Measurements from ENCODE around the gene ZBTB2.
"Not testable (repeated sequence)": the region's sequence is repeated elsewhere in the genome, so short reads cannot be mapped to it uniquely, and the experiment has no call there.

The ZBTB2 gene

DNA sequence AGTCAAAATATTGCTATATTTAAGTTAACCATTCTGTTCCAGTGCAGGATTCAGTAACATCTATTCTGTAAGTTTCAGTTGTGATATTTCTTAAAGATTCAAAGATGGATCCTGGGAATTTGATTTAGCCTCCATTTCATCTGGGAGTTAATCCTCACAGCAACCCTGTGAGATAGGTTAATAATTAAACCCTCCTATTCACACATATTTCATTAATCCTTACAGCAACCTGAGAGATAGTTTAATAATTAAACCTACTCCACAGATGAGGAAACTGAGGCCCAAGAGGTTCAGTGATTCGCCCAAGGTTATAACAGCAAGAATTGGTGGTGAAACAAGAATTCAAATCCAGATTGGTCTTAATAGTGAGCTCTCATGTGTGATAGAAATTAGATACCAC is 10.9 kb upstream of the ZBTB2 start:
- DNase-seq (ENCODE audit: insufficient read length, low spot score) = no peak
- FAIRE-seq = no peak

DNA sequence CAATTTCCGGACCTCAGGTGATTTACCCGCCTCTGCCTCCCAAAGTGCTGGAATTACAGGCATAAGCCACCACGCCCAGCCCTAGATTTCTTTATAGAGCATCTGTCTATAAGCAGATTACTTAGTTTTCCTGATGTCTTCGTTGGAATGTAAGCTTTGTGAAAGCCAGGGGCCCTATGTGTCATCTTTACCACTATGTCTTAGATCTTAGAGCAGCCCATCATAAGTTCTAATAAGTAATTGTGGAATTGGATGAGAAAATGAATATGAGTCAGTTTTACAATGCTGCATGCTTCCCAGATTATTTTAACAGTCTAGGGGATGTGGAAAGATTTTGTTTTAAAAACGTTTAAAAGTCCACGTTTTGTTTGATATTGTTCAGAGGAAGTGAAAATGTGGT is 9.1 kb upstream of the ZBTB2 start:
- no peak for DNase-seq (ENCODE audit: insufficient read length, low spot score)
- FAIRE-seq = no peak

DNA sequence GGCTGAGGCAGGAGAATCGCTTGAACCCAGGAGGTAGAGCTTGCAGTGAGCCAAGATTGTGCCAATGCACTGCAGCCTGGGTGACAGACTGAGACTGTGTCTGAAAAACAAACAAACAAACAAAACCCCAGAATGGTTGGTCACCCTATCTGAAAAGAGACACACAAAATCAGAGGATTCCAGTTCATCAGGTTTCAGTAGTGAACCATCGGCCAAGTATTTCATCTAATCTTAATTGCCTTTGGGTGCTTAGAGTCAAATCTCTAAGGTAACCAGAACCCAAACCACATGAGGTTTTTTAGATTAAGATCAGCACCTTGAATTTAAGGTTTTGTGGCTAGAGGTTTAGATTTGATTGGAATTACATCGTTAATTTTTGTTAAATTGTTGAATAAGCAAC is 8.3 kb upstream of the ZBTB2 start:
- FAIRE-seq = no peak

DNA sequence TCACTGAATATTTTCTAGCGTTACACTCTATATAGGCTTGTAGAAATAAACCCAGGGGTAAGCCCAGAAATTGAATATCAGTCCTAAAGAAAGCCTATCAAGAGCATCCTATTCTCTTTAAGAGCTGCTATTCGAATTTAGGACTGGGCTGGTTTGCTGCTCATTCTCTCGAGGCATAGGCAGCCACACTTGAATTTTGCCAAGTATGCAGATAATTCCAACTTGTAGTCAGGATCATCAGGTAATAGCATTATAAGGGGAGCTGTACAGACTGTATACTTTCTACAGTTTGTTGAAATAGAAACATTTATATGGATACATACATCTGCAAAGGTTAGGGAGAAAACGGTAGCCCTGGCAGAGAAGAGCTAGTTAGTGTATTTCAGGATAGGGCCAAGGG is 2.1 kb upstream of the ZBTB2 start:
- DNase-seq (ENCODE audit: insufficient read length, low spot score) (no peak), FAIRE-seq (no peak)

More for the DNA sequence above, 8.3 kb upstream of the ZBTB2 start:
- DNase-seq (ENCODE audit: insufficient read length, low spot score) = no peak

DNA sequence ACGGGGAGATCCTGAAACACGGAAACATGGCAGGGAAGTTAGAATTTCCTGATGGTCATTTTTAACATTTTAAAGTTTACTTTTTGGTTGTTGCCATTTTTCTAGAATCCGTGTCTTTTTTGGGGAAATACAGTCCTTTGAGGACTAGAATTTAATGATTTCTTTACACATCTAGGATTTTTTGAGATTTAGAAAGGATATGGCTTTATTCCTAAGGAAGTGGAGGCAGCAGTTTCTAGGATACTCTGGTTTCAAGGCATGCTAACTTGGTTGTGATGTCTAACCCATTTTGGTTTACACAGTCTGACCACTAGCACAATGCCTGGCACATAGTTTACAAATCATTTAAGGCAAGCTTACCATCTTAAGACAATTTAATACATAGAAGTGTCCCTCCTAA is 1.1 kb upstream of the ZBTB2 start:
- FAIRE-seq (no peak), DNase-seq (ENCODE audit: insufficient read length, low spot score) (no peak)

DNA sequence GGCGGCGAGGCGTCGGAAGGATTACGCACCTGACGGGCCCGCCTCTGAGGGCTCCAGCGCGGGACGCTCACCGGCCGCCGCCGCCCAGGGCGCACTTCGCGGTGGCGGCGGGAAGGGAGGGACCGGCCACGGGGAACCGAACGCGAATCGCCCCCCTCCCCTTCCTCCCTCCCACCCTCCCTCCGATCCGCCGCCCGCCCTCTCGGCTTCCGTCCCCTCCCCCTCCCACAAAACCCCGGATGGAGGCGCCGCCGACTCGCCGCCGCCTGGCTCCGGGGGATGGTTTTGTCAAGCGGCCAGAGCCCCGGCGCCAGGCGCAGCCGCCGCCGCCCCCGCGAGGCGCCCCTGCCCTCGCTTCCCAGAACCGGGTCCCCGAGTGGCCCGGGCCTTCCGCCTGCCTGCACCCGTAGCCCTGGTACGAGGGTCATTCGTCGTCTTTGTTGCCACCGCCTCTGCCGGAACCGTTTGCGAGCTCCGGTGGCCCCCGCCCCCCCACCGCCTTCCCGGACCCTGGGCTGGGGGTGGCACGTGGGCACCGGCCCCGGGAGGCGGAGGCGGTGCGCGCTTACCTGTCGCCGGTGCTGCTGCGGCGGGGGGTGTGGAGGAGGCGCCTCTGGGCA is 398 bp downstream of the ZBTB2 start:
- FAIRE-seq (no peak), DNase-seq (ENCODE audit: insufficient read length, low spot score) (peak; percentile 26)

DNA sequence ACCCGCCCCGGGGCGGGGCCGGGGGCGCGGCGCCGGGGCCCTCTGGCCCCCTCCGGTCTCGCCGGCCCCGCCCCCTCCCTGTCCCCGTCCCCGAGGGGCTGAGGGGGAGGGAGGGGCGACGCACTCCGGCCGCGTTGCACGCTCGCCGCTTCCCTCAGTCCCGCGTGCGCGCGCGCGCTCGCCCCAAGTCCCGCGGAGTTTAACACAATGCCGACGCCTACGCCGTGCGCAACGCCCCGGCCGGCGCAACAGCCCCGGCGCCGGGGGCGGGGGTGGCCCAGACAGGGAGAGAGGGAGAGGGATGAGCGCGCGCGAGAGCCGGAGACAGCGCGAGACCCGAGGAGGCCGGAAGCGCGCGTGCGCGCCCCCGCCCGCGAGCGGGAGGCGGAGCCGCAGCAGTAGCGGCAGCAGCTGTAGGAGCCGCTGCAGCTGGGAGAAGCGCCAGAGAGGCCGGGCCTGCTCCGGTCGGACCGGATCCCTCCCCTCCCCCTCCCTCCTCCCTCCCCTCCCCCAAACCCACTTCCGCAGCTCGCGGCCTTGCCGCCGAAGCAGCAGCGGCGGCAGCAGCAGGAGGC is 996 bp downstream of the ZBTB2 start:
- FAIRE-seq = peak; percentile 80

DNA sequence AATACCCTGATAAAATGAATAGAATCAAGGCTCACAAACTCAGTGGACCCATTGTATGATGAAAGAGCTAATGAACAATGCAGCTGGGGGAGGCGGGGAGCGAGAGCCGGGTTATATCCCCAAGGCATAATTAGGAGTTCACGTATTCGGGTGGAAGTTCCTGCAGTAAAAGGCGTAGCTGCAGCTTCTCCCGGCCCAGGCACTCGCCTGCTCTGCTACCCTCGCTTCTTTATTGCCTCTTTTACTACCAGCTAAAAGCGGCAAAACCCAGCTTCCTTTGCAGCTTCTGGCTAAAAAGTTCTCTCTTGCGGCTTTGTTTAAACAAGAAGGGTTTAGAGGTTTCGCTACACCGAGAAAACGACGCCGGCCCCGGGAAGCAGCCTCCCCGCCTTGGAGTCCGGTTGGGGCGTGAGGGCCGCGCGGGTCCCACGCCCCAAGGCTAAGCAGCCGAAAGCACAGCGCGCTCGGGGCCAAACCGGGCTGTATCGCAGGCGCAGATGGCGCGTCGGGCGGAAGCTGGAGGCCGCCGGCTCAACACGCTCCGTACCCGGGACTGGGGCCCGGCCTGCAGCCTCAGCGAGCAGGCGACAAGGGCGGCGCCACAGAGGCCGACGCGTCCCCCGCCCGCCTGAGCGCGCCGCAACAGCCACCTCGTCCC is 1.6 kb downstream of the ZBTB2 start:
- FAIRE-seq = no peak
- DNase-seq (ENCODE audit: insufficient read length, low spot score) = no peak

More for the DNA sequence above, 996 bp downstream of the ZBTB2 start:
- DNase-seq (ENCODE audit: insufficient read length, low spot score) = peak; percentile 65

DNA sequence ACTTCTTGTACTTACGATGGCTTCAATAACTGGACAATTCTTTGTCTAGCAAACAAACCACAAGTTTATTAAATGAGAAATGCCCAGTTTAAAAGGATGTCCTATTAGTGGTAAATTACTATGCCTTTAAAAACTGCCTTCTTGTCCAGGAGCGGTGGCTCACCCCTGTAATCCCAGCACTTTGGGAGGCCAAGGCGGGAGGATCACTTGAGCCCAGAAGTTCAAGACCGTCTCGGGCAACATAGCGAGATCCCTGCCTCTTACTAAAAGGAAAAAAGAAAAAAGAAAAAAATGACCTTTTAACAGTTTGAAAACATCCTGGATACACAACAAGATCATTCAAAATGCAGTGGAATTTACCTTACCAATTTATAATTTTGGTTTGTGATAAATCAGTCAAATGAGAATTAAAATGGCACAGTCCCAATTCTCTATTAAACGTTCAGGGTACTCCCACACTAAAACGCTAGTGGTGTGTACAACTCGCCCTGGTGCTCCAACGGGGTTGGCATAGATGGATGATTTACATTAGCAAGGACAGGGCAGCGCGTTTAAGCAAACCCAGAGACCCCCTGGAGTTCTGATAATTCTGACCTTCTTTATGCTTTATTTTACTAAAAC is 2.3 kb downstream of the ZBTB2 start:
- FAIRE-seq = peak; percentile 53
- DNase-seq (ENCODE audit: insufficient read length, low spot score) = no peak

DNA sequence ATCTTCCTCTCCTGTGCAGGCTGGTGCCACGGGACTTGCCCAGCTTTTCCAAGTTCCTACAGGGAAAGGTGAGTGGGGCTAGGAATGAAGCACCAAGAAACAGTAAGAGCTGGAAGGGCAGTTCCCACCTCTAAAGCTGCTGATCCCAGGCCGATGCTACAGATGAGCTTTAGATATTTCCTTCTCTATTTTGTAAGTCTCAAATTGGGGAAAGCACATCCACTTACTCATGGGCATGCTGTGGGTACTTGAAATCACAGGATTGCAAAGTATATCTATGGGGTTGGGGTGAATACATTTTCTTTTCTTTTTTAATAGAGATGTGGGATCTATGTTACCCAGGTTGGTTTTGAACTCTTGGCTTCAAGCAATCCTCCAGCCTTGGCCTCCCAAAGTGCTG is 3.1 kb downstream of the ZBTB2 start:
- FAIRE-seq (peak; percentile 31), DNase-seq (ENCODE audit: insufficient read length, low spot score) (no peak)

DNA sequence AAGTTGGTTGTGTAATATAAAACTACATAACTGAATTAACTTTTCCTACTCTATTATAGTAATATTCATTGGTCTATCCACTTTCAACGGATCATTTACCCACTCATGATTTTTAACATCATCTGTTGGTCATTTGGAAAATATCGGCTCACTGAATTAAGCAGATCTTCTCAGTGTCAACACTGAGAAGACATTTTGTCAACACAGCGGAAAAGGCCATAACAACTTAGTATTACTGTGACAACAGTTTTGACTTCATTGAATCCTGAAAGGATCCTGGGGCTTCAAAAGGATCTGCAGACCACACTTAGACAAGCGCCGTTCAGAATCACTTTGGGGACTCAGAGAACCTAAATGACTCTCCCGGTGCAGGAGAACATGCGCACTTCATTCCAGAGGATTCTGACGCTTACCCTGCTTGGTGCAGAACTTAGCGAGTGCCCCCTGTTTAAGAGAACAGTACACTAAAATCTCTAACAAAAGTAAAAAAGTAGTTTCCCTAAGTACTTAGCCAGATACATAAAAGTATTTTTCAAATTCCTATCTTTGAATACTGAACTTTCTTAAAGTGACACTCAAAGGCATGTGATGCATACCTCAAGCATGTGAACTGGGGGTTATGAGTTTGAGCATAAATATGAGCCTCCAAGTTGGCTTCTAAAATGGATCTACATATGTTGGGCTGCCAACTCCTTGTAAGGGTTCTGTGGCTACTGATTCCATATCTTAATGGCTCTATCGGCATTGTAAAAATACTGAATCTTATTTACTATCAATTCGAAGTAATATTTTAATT is 4.0 kb downstream of the ZBTB2 start:
- DNase-seq (ENCODE audit: insufficient read length, low spot score) = no peak
- no peak for FAIRE-seq

DNA sequence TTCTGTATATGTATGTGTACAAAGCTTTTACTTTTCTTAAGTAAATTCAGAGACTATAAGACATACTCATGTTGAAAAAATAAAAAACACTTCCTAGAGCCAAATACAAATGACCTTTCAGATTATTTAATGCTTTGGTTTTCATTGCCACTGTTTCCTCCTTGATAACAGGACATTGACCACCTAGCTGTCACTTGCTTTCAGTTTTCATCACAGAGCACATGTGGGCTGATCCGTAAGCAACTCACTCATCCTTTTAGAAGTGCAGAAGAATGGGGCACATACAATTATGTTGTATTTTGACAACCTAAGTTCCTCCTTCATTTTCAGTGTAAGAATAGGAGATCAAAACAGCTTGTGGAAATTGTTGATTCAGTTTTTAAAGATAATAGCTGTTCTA is 6.2 kb downstream of the ZBTB2 start:
- FAIRE-seq (peak; percentile 67), DNase-seq (ENCODE audit: insufficient read length, low spot score) (no peak)

DNA sequence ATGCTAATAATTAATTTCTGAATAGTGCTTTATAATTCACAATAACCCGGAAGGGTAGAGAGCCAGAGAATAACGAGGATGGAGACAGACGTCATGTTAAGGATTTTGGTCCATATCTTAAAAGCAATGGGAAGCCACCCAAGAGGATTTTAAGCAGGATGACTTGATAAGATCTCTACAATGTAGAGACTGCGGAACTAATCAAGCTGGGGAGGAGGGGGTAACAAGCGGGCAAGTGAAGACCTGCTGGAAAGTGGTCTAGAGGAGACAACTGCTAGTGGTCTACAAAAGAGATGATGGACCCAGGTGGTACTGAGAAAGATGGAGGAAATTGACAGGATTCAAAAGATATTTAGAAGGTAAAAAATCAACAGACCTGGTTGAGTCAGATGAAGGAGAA is 7.2 kb downstream of the ZBTB2 start:
- FAIRE-seq (no peak), DNase-seq (ENCODE audit: insufficient read length, low spot score) (no peak)

DNA sequence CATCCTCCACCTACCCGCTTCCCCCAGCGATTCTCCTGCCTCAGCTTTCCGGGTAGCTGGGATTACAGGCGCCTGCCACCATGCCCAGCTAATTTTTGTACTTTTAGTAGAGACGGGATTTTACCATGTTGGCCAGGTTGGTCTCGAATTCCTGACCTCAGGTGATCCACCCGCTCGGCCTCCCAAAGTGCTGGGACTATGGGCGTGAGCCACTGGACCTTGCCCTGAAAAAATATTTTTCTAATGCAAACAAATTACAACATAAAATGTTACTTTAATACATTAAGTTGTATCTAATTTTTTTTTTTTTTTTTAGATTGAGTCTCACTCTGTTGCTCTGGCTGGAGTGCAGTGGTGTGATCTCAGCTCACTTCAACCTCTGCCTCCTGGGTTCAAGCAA is 8.7 kb downstream of the ZBTB2 start:
- not testable (repeated sequence) for FAIRE-seq; DNase-seq (ENCODE audit: insufficient read length, low spot score)

DNA sequence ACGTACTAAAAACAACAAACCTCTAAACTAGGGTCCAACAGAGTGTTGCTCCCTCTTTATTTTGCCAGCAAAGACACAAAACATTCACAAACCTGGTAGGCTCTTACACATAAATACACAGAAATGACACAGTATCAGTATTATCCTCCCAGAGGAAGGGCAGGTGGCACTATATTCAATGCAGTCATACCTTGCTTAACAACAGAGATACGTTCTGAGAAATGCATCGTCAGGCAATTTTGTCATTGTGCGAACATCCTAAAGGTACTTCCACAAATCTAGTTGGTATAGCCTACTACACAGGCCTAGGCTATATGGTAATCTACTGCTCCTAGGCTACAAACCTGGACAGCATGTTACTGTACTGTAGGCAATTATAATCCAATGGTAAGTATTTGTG is 9.6 kb downstream of the ZBTB2 start:
- FAIRE-seq (no peak), DNase-seq (ENCODE audit: insufficient read length, low spot score) (no peak)

DNA sequence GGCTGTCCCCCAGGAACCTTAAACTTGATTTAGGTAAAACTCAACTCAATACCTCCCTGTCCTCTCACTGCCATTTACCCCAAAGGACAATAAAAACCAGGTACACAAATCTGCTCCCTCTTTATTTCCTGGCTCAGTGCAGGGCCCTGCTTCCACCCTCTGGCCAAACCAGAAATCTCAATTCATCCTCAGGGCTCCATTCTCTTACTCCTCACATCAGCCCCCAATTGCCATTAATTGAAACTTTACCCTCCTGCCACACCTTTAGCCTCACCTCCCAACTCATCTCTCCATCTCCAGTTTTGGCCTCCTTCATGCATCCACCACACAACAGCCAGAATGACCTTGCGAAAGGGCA is 10.5 kb downstream of the ZBTB2 start:
- no peak for DNase-seq (ENCODE audit: insufficient read length, low spot score)
- FAIRE-seq = no peak

DNA sequence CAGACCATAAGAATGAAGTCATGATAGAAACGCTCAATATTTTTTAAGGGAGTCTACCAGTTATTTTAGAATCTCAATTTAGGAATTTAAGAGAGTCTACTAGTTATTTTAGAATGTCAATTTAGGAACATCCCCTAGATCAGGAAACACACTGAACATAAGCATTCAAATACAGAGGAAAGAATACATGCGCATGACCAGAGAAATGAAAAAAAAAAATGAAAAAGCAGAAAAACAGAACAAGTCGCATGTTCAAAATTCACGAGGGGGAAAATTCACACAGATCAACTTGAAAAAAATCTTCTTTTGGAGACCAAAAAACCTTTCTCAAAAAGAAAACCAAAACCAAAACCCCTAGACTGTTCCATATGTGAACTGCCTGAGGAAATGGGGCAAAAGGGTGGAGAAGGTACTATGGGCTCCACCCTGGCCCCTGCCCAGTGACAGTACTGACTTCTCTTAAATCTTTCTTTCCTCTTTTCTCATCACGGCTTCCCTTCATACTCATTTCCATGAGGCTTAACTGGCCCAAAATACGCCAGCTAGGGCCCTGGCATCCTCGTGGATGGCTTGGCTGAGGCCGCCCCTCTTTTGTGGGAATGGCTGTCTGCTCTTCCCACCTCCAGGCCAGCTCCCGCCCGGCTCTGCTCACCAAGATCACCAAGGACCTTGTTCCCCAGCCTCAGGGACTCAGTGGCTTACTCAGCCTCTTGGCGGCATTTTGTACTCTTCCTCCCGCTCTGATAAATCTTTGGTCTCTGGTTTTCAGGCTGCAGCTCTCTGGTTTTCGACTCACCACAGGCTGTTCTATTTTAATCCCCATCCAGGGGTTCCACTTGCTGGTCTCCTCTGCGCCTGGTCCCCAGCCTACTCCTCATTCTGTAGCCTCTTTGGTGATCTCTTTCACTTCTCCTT is 11.2 kb downstream of the ZBTB2 start:
- FAIRE-seq = peak; percentile 85
- no peak for DNase-seq (ENCODE audit: insufficient read length, low spot score)

DNA sequence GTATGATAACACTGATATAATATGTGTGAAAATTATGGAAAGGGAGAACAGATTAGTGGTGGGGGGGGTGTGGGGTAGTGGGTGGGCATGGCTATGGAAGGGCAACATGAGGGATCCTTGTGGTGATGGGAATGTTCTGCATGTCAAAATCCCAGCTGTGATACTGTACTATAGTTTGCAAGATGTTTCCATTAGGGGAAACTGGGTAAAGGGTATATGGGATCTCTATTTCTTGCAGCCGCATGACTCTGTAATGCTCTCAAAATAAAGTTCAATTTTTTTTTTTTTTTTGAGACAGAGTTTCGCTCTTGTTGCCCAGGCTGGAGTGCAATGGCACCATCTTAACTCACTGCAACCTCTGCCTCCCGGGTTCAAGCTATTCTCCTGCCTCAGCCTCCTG is 14.3 kb downstream of the ZBTB2 start:
- FAIRE-seq = no peak

DNA sequence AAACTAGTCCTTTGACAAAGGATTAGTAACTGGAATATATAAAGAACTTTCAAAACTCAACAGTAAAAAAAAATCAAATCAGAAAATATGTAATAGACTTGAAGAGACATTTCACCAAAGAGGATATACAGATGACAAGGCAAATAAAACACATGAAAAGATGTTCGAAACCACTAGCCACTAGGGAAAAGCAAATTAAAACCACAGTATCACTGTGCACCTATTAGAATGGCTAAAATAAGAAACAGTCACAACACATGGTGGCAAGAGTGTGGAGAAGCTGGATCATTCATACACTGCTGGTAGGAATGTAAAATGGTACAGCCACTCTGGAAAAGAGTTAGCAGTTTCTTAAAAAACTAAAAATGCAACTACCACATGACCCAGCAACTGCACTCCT is 14.9 kb downstream of the ZBTB2 start:
- DNase-seq (ENCODE audit: insufficient read length, low spot score) = no peak
- FAIRE-seq = peak; percentile 42

More for the DNA sequence above, 14.3 kb downstream of the ZBTB2 start:
- no peak for DNase-seq (ENCODE audit: insufficient read length, low spot score)

DNA sequence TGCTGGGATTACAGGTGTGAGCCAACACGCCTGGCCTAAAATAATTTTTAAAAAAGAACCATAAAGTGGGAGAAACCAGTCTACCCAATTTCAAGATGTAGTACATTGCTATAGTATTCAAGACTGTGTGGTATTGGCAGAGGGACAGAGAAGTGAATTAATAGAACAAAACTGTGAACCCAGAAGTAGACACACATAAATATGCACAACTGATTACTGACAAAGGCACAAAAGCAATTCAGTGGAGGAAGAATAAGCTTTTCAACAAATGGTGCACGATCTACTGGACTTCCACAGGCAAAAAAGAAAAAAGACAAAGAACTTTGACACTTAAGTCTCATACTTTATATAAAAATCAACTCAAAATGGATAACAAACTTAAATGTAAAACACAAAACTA is 15.5 kb downstream of the ZBTB2 start:
- DNase-seq (ENCODE audit: insufficient read length, low spot score) = no peak
- no peak for FAIRE-seq

Measured in GM19239 (cell line).